PC-3 (cell line): ENCODE data around the gene PEAK3. TPM values are rescaled to one million over a fixed set of nuclear protein-coding genes. Genes with fewer than 3 reads are reported as not detected.

Source experiments
- ATAC-seq: fragments of 200-7000 bp; cut with Tn5 transposase; 2 replicates; pipeline ENCODE4 v1.9.1; 2020; ENCODE audit warnings: mild to moderate bottlenecking, moderate library complexity
- BruUV-seq: library from RNA; stranded (reverse); fragments of 400-500 nt; replicated peaks from 2 replicates; lab custom pipeline; 2021; lab: Mats Ljungman, UMichigan
- CTCF ChIA-PET: fragments of 300-600 bp; sonication (Branson Sonifier 250); formaldehyde crosslinking; loops from one replicate; lab custom pipeline; 2022; ENCODE audit warnings: antibody characterized with exemption; lab: Charles Lee
- POLR2A ChIA-PET: fragments of 300-600 bp; sonication (Branson Sonifier 250); formaldehyde crosslinking; loops from one replicate; lab custom pipeline; 2022; ENCODE audit warnings: antibody characterized with exemption; ENCODE audit not compliant: unreplicated experiment; lab: Charles Lee
- DNase-seq: peaks from one replicate; pipeline ENCODE4 v3.0.0-alpha.2; 2015
- H2AFZ ChIP-seq: fragments of 300-600 bp; sonication (generic); 2 replicates; pipeline ENCODE4 v1.6.0; 2016; ENCODE audit warnings: antibody characterized with exemption, low read length
- H3F3A ChIP-seq: fragments of 300-600 bp; sonication (generic); one replicate; pipeline ENCODE4 v1.6.0; 2017; ENCODE audit warnings: antibody characterized with exemption, low read length, control low read depth, mild to moderate bottlenecking; ENCODE audit not compliant: unreplicated experiment
- H3K27ac ChIP-seq: fragments of 300-600 bp; sonication (generic); 2 replicates; pipeline ENCODE4 v1.5.1; 2016; ENCODE audit warnings: mild to moderate bottlenecking, low read length
- H3K27me3 ChIP-seq: fragments of 300-600 bp; sonication (generic); 2 replicates; pipeline ENCODE4 v1.6.1; 2016; ENCODE audit warnings: low read length, mixed read lengths
- H3K36me3 ChIP-seq: fragments of 300-600 bp; sonication (generic); 2 replicates; pipeline ENCODE4 v1.6.1; 2016; ENCODE audit warnings: low read depth, mixed run types, low read length, mixed read lengths
- H3K4me1 ChIP-seq: fragments of 300-600 bp; sonication (generic); 2 replicates; pipeline ENCODE4 v1.5.1; 2016; ENCODE audit warnings: low read length; ENCODE audit not compliant: insufficient read depth
- H3K4me2 ChIP-seq: fragments of 300-600 bp; sonication (generic); 2 replicates; pipeline ENCODE4 v1.6.0; 2016; ENCODE audit warnings: low read length
- H3K4me3 ChIP-seq: fragments of 300-600 bp; sonication (generic); 2 replicates; pipeline ENCODE4 v1.5.1; 2016; ENCODE audit warnings: mild to moderate bottlenecking, low read length, mixed read lengths
- H3K79me2 ChIP-seq: fragments of 300-600 bp; sonication (generic); 2 replicates; pipeline ENCODE4 v1.6.1; 2017; ENCODE audit warnings: low read length, mixed read lengths
- H3K9ac ChIP-seq: fragments of 300-600 bp; sonication (generic); 2 replicates; pipeline ENCODE4 v1.6.0; 2016; ENCODE audit warnings: mild to moderate bottlenecking, low read length
- H3K9me2 ChIP-seq: fragments of 300-600 bp; sonication (generic); replicated peaks from 2 replicates; pipeline ENCODE4 v1.6.1; 2016; ENCODE audit warnings: mixed run types, low read length, mixed read lengths
- H3K9me3 ChIP-seq: fragments of 300-600 bp; sonication (generic); 2 replicates; pipeline ENCODE4 v1.6.1; 2016; ENCODE audit warnings: low read length, mixed read lengths
- H4K20me1 ChIP-seq: fragments of 300-600 bp; sonication (generic); 2 replicates; pipeline ENCODE4 v1.6.1; 2016; ENCODE audit warnings: low read length, mixed read lengths
- EZH2 ChIP-seq: fragments of 300-600 bp; sonication (generic); IDR thresholded peaks from one replicate; pipeline ENCODE4 v1.6.1; 2017; ENCODE audit warnings: antibody characterized with exemption, mild to moderate bottlenecking, low read length; ENCODE audit not compliant: unreplicated experiment
- EZH2phosphoT487 ChIP-seq: fragments of 300-600 bp; sonication (generic); IDR thresholded peaks from 2 replicates; pipeline ENCODE4 v1.6.1; 2018; ENCODE audit warnings: mild to moderate bottlenecking, antibody characterized with exemption, low read length, borderline replicate concordance
- intact Hi-C: fragments of 100-400 bp; cut with micrococcal nuclease; formaldehyde crosslinking; loops from 2 replicates; pipeline ENCODE4 v1.9.0; 2023
- total RNA-seq: library from RNA; depleted of rRNA; stranded (reverse); fragments of >200 nt; gene quantifications from 2 replicates; pipeline ENCODE4 v1.2.3, GENCODE V29; 2014
- TF ChIP-seq, protein P1 (sequence below): fragments of 300-600 bp; sonication (generic); conservative IDR thresholded peaks from 2 replicates; pipeline ENCODE4 v1.5.1; 2017; ENCODE audit warnings: antibody characterized with exemption, low read depth, mild to moderate bottlenecking, low read length

PEAK3 gene
- total RNA-seq, 1 experiment from 2014 or later, result not detected

- Histone ChIP-seq H3K9ac (peak overlapping the region; percentile 93), H2AFZ (no peak overlapping the region), H3F3A (no peaks in the 10 kb centered on the region), H3K4me3 (peak overlapping the region; percentile 99), H3K9me2 (no peaks in the 10 kb centered on the region), H3K4me1 (peaks cover 21% of the 10 kb centered on the region), H3K4me2 (peak overlapping the region; percentile 79), H3K9me3 (no peaks in the 10 kb centered on the region), H3K36me3 (peaks cover 10% of the 10 kb centered on the region; the same call in 1 of the 2 replicates), H4K20me1 (peaks cover 36% of the 10 kb centered on the region), H3K27ac (peak overlapping the region; percentile 61), H3K79me2 (peaks cover 50% of the 10 kb centered on the region), H3K27me3 (no peaks in the 10 kb centered on the region)
- BruUV-seq, result no TSS peak
- TF ChIP-seq, protein P1, sequence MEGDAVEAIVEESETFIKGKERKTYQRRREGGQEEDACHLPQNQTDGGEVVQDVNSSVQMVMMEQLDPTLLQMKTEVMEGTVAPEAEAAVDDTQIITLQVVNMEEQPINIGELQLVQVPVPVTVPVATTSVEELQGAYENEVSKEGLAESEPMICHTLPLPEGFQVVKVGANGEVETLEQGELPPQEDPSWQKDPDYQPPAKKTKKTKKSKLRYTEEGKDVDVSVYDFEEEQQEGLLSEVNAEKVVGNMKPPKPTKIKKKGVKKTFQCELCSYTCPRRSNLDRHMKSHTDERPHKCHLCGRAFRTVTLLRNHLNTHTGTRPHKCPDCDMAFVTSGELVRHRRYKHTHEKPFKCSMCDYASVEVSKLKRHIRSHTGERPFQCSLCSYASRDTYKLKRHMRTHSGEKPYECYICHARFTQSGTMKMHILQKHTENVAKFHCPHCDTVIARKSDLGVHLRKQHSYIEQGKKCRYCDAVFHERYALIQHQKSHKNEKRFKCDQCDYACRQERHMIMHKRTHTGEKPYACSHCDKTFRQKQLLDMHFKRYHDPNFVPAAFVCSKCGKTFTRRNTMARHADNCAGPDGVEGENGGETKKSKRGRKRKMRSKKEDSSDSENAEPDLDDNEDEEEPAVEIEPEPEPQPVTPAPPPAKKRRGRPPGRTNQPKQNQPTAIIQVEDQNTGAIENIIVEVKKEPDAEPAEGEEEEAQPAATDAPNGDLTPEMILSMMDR, result no peak
- TF ChIP-seq EZH2phosphoT487 (no peak), EZH2 (no peak)
- no peak for ATAC-seq
- no peak for DNase-seq
- ChIA-PET POLR2A (interaction anchor here (0.6 kb wide), 1 partner anchor 10 kb away, joined by 3 read pairs; no protein-coding TSS in a partner anchor), CTCF (no interaction called here)
- intact Hi-C loops, result loop anchor here (5.0 kb wide), 1 partner anchor 103 kb away; no protein-coding TSS in a partner anchor
Observed at GRCh38 chr19:2270157-2270422, 11.9 kb downstream of the PEAK3 start.

- ATAC-seq (peak; percentile 77), DNase-seq (peak; percentile 91)
- H3K4me2 ChIP-seq, result peak overlapping the region; percentile 81
- H3K4me3 ChIP-seq, result peak overlapping the region; percentile 99
- peaks cover 21% of the 10 kb centered on the region for H3K4me1 ChIP-seq
- no peaks in the 10 kb centered on the region for H3F3A ChIP-seq
- no peaks in the 10 kb centered on the region for H3K9me3 ChIP-seq
- peaks cover 50% of the 10 kb centered on the region for H3K79me2 ChIP-seq
- no peaks in the 10 kb centered on the region for H3K27me3 ChIP-seq
- no TSS peak for BruUV-seq
- H3K9ac ChIP-seq, result peak overlapping the region; percentile 93
- H2AFZ ChIP-seq, result peak overlapping the region; percentile 81; the same call in 1 of the 2 replicates
- H3K36me3 ChIP-seq, result peaks cover 10% of the 10 kb centered on the region; the same call in 1 of the 2 replicates
- POLR2A ChIA-PET, result interaction anchor here (0.6 kb wide), 1 partner anchor 9 kb away, joined by 3 read pairs; no protein-coding TSS in a partner anchor
- H3K9me2 ChIP-seq, result no peaks in the 10 kb centered on the region
- TF ChIP-seq, protein P1, result no peak
- no peak for TF ChIP-seq EZH2
- CTCF ChIA-PET, result no interaction called here
- H3K27ac ChIP-seq, result peak overlapping the region; percentile 61; the same call in 1 of the 2 replicates
- intact Hi-C loops, result loop anchor here (5.0 kb wide), 1 partner anchor 102 kb away; no protein-coding TSS in a partner anchor
- H4K20me1 ChIP-seq, result peaks cover 36% of the 10 kb centered on the region
Observed at GRCh38 chr19:2269244-2270156, 12.5 kb downstream of the PEAK3 start.

DNA sequence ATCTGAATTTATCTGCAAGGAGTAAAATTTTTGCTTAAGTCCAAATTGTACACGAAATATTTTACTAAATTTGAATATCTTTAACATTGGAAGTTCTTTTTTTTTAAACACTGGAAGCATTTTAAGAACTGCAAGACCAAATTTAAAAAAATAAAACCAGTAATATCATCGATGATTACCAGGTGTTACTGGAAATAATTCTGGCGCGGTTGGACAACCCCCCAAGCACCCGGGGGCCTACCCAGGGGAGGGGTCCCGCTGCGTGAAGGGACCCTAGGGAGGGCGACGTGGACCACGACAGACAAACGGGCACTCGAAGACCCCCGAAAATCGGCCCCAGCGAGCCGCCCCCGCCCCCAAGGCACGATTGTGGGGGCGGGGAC, 13.1 kb downstream of the PEAK3 start:
- POLR2A ChIA-PET, result no interaction called here

More for the DNA sequence above, 13.1 kb downstream of the PEAK3 start:
- Histone ChIP-seq H3K27me3 (no peaks in the 10 kb centered on the region), H3K36me3 (peaks cover 10% of the 10 kb centered on the region; the same call in 1 of the 2 replicates), H3K4me1 (peaks cover 21% of the 10 kb centered on the region), H3K9ac (peak overlapping the region; percentile 65), H3K79me2 (peaks cover 43% of the 10 kb centered on the region), H2AFZ (peak overlapping the region; percentile 81), H3K9me2 (no peaks in the 10 kb centered on the region), H4K20me1 (peaks cover 31% of the 10 kb centered on the region), H3K4me2 (peak overlapping the region; percentile 81), H3F3A (no peaks in the 10 kb centered on the region), H3K4me3 (peak overlapping the region; percentile 74), H3K27ac (no peak overlapping the region), H3K9me3 (no peaks in the 10 kb centered on the region)
- no TSS peak for BruUV-seq
- ATAC-seq (no peak), DNase-seq (no peak)
- CTCF ChIA-PET, result no interaction called here
- intact Hi-C loops, result no loop called here
- TF ChIP-seq EZH2 (no peak), EZH2phosphoT487 (no peak)
- TF ChIP-seq, protein P1, result no peak
